ENCODE data around the gene BTAF1. TPM values are rescaled to one million over a fixed set of nuclear protein-coding genes. Genes with fewer than 3 reads are reported as not detected.

Gene BTAF1
- total and polyA plus RNA-seq, 2 experiments from 2014 or later: 30.4 to 55.7 TPM

- TF ChIP-seq ZNF462 (CRISPR knock-in tag; IDR thresholded peaks at IDR 0.05) (no peak), ZNF331 (CRISPR knock-in tag; IDR thresholded peaks at IDR 0.05; ENCODE audit: low read depth) (no peak), EZH2 (IDR thresholded peaks at IDR 0.05; ENCODE audit: low read depth, unreplicated experiment) (no peak)
These were observed 13.1 kb upstream of the BTAF1 start (continued) for GRCh38 chr10:91910467-91910866.

GRCh38 chr10:91919651-91920050, 3.9 kb upstream of the BTAF1 start:
- DNase-seq (ENCODE audit: low spot score) (no peak), ATAC-seq (no peak)
- peaks cover 2% of the 10 kb centered on the region; the same call in 1 of the 2 replicates for H4K20me1 ChIP-seq (replicated peaks; ENCODE audit: insufficient read depth)
- Mint-ChIP-seq H3K4me1 (peaks cover 10% of the 10 kb centered on the region), H3K27me3 (ENCODE audit: insufficient read depth, low read depth, poor library complexity) (peaks cover 8% of the 10 kb centered on the region), H3K36me3 (ENCODE audit: low read depth) (peaks cover 3% of the 10 kb centered on the region; the same call in 2 of the 3 replicates), H3K27ac (no peak overlapping the region), H3K9me3 (peaks cover 9% of the 10 kb centered on the region; the same call in 2 of the 3 replicates), H3K4me3 (no peak overlapping the region)
- no peaks in the 10 kb centered on the region for H3K36me3 ChIP-seq (ENCODE audit: insufficient read depth)
- H3K79me2 ChIP-seq (replicated peaks; ENCODE audit: insufficient read depth): peaks cover 7% of the 10 kb centered on the region
- H3K9me2 ChIP-seq (ENCODE audit: insufficient read depth): no peaks in the 10 kb centered on the region
- H2AFZ ChIP-seq: no peak overlapping the region
- 0 out of 2 replicates have a peak, but pooled peaks cover 5% of the 10 kb centered on the region for H3F3A ChIP-seq (replicated peaks; ENCODE audit: low read depth)
- no peak overlapping the region for H3K4me2 ChIP-seq
- H3K27me3 ChIP-seq (ENCODE audit: insufficient read depth): no peaks in the 10 kb centered on the region
- H3K27ac ChIP-seq (ENCODE audit: low read depth): no peak overlapping the region
- TF ChIP-seq ZNF331 (CRISPR knock-in tag; IDR thresholded peaks at IDR 0.05; ENCODE audit: low read depth) (no peak), ETS1 (IDR thresholded peaks at IDR 0.05) (no peak), EZH2phosphoT487 (IDR thresholded peaks at IDR 0.05; ENCODE audit: unreplicated experiment) (no peak), CTCF (conservative IDR thresholded peaks at IDR 0.05; ENCODE audit: low read depth in 2 of 2) (no peak), JUNB (IDR thresholded peaks at IDR 0.05; ENCODE audit: unreplicated experiment) (no peak), REST (IDR thresholded peaks at IDR 0.05; ENCODE audit: unreplicated experiment) (no peak), NANOG (IDR thresholded peaks at IDR 0.05; ENCODE audit: borderline replicate concordance) (no peak), CREB1 (CRISPR knock-in tag; IDR thresholded peaks at IDR 0.05; ENCODE audit: low read depth) (no peak)
- H3K4me3 ChIP-seq: no peak overlapping the region
- peaks cover 2% of the 10 kb centered on the region; the same call in 1 of the 2 replicates for H3K4me1 ChIP-seq (ENCODE audit: insufficient read depth)

All from GM23338 (cell line).